Epithelial cell of esophagus (primary cell): ENCODE results near the gene RANBP10.

Source experiments
- DNase-seq: peaks from one replicate; pipeline ENCODE4 v3.0.0; 2010; ENCODE audit warnings: low read depth
- H3K4me3 ChIP-seq: 2 replicates; pipeline ENCODE4 v1.5.1; 2011; ENCODE audit warnings: mild to moderate bottlenecking, low read length, control low read depth
- CTCF ChIP-seq: IDR thresholded peaks from 2 replicates; pipeline ENCODE4 v1.5.1; 2011; ENCODE audit warnings: low read depth, mild to moderate bottlenecking, low read length, control low read depth, inconsistent platforms; ENCODE audit not compliant: insufficient read depth; ENCODE audit errors: missing control alignments

Gene RANBP10

GRCh38 chr16:67718668-67719047 lies 87.7 kb downstream of the RANBP10 start:
- peak overlapping the region; percentile 85 for H3K4me3 ChIP-seq
- no peak for DNase-seq
- no peak for TF ChIP-seq CTCF

DNA sequence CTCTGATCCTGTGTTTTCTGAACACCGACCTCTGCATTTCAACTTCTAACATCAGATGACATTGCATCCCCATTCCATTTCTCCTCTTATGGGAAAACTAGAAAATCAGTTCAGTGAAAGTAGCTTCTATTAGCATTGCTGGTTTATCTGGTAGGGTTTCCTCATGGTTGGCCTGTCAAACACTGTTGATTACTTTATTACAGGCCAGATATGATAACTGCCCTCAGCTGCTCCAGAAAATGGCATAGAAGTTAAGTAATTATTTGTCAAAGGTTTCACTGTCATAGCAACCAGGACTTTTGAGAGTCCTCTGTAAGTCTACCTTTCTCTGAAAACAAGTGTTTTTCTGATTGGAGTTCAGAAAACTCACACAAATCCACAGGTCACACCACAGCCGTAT lies 90.3 kb downstream of the RANBP10 start:
- DNase-seq, result no peak
- no peak overlapping the region for H3K4me3 ChIP-seq
- TF ChIP-seq CTCF, result no peak

GRCh38 chr16:67714522-67714921 lies 91.8 kb downstream of the RANBP10 start:
- H3K4me3 ChIP-seq, result no peak overlapping the region
- TF ChIP-seq CTCF, result no peak
- DNase-seq, result no peak

- DNase-seq, result no peak
- no peak for TF ChIP-seq CTCF
- no peak overlapping the region for H3K4me3 ChIP-seq
Measured at GRCh38 chr16:67713647-67714273, 92.6 kb downstream of the RANBP10 start.

- no peak for DNase-seq
- H3K4me3 ChIP-seq, result no peak overlapping the region
- TF ChIP-seq CTCF, result no peak
Measured at GRCh38 chr16:67710607-67711006, 95.8 kb downstream of the RANBP10 start.

GRCh38 chr16:67709050-67709449 lies 97.3 kb downstream of the RANBP10 start:
- no peak overlapping the region for H3K4me3 ChIP-seq
- DNase-seq, result no peak
- TF ChIP-seq CTCF, result no peak

DNA sequence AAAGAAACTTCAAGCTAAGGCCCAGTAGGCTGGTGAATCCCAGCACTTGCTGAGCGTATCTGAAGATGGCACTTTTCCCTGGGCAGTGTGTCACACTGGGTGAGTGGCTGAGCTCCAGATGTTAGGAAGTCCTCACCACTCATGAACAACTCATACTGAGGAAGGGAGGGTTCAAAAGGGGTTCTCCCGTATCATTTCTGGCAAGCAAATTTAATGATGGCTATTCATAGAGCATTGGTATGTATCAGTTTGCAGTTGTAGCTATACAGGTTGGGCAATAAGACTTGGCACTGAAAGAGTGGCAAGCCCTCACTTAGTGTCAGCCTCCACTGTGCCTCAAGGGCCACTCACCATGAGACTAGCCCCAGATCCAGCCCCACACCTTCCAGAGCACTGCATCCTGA lies 98.0 kb downstream of the RANBP10 start:
- TF ChIP-seq CTCF, result no peak
- DNase-seq, result peak; percentile 60
- no peak overlapping the region for H3K4me3 ChIP-seq
